Mesenchymal stem cell (in vitro differentiated cells and primary cell): ENCODE measurements around the gene ADAD2.
"Not testable (repeated sequence)": the region's sequence is repeated elsewhere in the genome, so short reads cannot be mapped to it uniquely, and the experiment has no call there.

Source experiments
- DNase-seq: peaks from one replicate; pipeline ENCODE4 v3.0.0-alpha.2; 2013
- H2AFZ ChIP-seq: one replicate; pipeline ENCODE4 v1.6.1; 2013; ENCODE audit warnings: low read depth, mild to moderate bottlenecking, control low read depth, inconsistent platforms, low read length, moderate library complexity
- H2AK5ac ChIP-seq: 2 replicates; pipeline ENCODE4 v1.6.1; 2013; ENCODE audit warnings: low read length, moderate library complexity, mild to moderate bottlenecking, inconsistent platforms; ENCODE audit not compliant: severe bottlenecking
- H2BK120ac ChIP-seq: one replicate; pipeline ENCODE4 v1.6.1; 2013; ENCODE audit warnings: low read depth, mild to moderate bottlenecking, inconsistent platforms, low read length, moderate library complexity
- H2BK12ac ChIP-seq, 2 experiments: one replicate each; pipeline ENCODE4 v1.6.1; 2013; ENCODE audit warnings: inconsistent platforms in 2 of 2, low read length in 2 of 2, mild to moderate bottlenecking in 2 of 2, moderate library complexity in 2 of 2, control low read depth in 1 of 2
- H2BK15ac ChIP-seq: one replicate; pipeline ENCODE4 v1.6.1; 2013; ENCODE audit warnings: mild to moderate bottlenecking, low read depth, inconsistent platforms; ENCODE audit not compliant: poor library complexity, severe bottlenecking
- H2BK5ac ChIP-seq: 2 replicates; pipeline ENCODE4 v1.6.1; 2013; ENCODE audit warnings: low read depth, mild to moderate bottlenecking, low read length, control low read depth, inconsistent platforms; ENCODE audit not compliant: poor library complexity, severe bottlenecking
- H3K14ac ChIP-seq, 2 experiments: one replicate each; pipeline ENCODE4 v1.6.1; 2013; ENCODE audit warnings: inconsistent platforms in 2 of 2, low read length in 2 of 2, control low read depth in 1 of 2, mild to moderate bottlenecking in 1 of 2, moderate library complexity in 1 of 2
- H3K18ac ChIP-seq, 2 experiments: one replicate each; pipeline ENCODE4 v1.6.1; 2013; ENCODE audit warnings: inconsistent platforms in 2 of 2, low read length in 2 of 2, control low read depth in 1 of 2, low read depth in 1 of 2, mild to moderate bottlenecking in 1 of 2
- H3K23ac ChIP-seq, 2 experiments: one replicate each; pipeline ENCODE4 v1.6.1; 2013; ENCODE audit warnings: inconsistent platforms in 2 of 2, low read length in 2 of 2, mild to moderate bottlenecking in 2 of 2, moderate library complexity in 2 of 2, control low read depth in 1 of 2
- H3K27ac ChIP-seq: 2 replicates; pipeline ENCODE4 v1.5.1; 2013; ENCODE audit warnings: mild to moderate bottlenecking, moderate library complexity, low read length, control low read depth, inconsistent platforms; ENCODE audit not compliant: poor library complexity, severe bottlenecking
- H3K27me3 ChIP-seq, 2 experiments: 2 replicates each; pipeline versions ENCODE4 v1.6.1 to v1.7.0; 2013; ENCODE audit warnings: low read length in 2 of 2, mild to moderate bottlenecking in 2 of 2, moderate library complexity in 2 of 2, control low read depth in 1 of 2, inconsistent platforms in 1 of 2; ENCODE audit not compliant: control insufficient read depth in 1 of 2, insufficient read depth in 1 of 2
- H3K36me3 ChIP-seq, 2 experiments: 2 replicates each; pipeline versions ENCODE4 v1.6.1 to v1.7.0; 2013; ENCODE audit warnings: low read length in 2 of 2, control low read depth in 1 of 2, inconsistent platforms in 1 of 2, low read depth in 1 of 2, mild to moderate bottlenecking in 1 of 2; ENCODE audit not compliant: insufficient read depth in 2 of 2, control insufficient read depth in 1 of 2
- H3K4ac ChIP-seq, 2 experiments: one replicate each; pipeline ENCODE4 v1.6.1; 2013; ENCODE audit warnings: inconsistent platforms in 2 of 2, low read length in 2 of 2, mild to moderate bottlenecking in 2 of 2, moderate library complexity in 2 of 2, control low read depth in 1 of 2, low read depth in 1 of 2
- H3K4me1 ChIP-seq: 2 replicates; pipeline ENCODE4 v1.6.1; 2013; ENCODE audit warnings: low read depth, low read length, control low read depth; ENCODE audit not compliant: control insufficient read depth, insufficient read depth
- H3K4me2 ChIP-seq: 2 replicates; pipeline ENCODE4 v1.6.1; 2013; ENCODE audit warnings: low read length, mild to moderate bottlenecking, inconsistent platforms; ENCODE audit not compliant: poor library complexity, severe bottlenecking
- H3K4me3 ChIP-seq, 2 experiments: 2 replicates each; pipeline versions ENCODE4 v1.5.1 to v1.7.0; 2013; ENCODE audit warnings: low read length in 2 of 2, mild to moderate bottlenecking in 2 of 2, control low read depth in 1 of 2, low read depth in 1 of 2; ENCODE audit not compliant: insufficient read depth in 1 of 2
- H3K79me1 ChIP-seq: replicated peaks from 2 replicates; pipeline ENCODE4 v1.6.1; 2013; ENCODE audit warnings: mild to moderate bottlenecking, control low read depth, low read length, inconsistent platforms; ENCODE audit not compliant: poor library complexity, severe bottlenecking
- H3K9ac ChIP-seq: 2 replicates; pipeline ENCODE4 v1.7.0; 2013; ENCODE audit warnings: mild to moderate bottlenecking, low read length, moderate library complexity
- H3K9me3 ChIP-seq: 2 replicates; pipeline ENCODE4 v1.7.0; 2013; ENCODE audit warnings: mild to moderate bottlenecking, low read length; ENCODE audit not compliant: control insufficient read depth
- H4K8ac ChIP-seq: one replicate; pipeline ENCODE4 v1.6.1; 2013; ENCODE audit warnings: inconsistent platforms, mild to moderate bottlenecking, low read length, moderate library complexity
- H4K91ac ChIP-seq: one replicate; pipeline ENCODE4 v1.6.1; 2013; ENCODE audit warnings: mild to moderate bottlenecking, low read length, inconsistent platforms
- WGBS: methylation state at CpG from one replicate; pipeline ENCODE4 v1.1.7; 2013; ENCODE audit warnings: mixed read lengths; 5-methylcytosine and 5-hydroxymethylcytosine counted together

The ADAD2 gene

DNA sequence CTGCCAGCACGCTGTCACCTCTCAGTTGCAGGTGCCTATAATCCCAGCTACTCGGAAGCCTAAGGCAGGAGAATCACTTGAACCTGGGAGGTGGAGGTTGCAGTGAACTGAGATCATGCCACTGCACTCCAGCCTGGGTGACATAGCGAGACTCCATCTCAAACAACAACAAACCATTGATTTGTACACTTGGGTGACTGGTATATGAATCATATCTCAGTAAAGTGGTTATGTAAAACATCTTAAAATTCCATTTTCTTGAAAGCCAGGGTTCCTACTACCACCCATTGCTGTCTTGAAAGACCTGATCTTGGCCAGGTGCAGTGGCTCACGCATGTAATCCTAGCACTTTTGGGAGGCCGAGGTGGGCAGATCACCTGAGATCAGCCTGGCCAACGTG is 14.2 kb downstream of the ADAD2 start:
- H2AK5ac ChIP-seq, H2BK12ac ChIP-seq, H3K14ac ChIP-seq, DNase-seq, H3K36me3 ChIP-seq, H2BK5ac ChIP-seq, H3K4me3 ChIP-seq, H3K79me1 ChIP-seq, H3K4ac ChIP-seq, H4K91ac ChIP-seq, H3K27ac ChIP-seq, H2BK15ac ChIP-seq, H2AFZ ChIP-seq, H4K8ac ChIP-seq, H3K18ac ChIP-seq, H3K9me3 ChIP-seq, H3K4me1 ChIP-seq, H3K4me2 ChIP-seq, H2BK120ac ChIP-seq, H3K9ac ChIP-seq, H3K23ac ChIP-seq: not testable (repeated sequence)
- 96% methylated on average over 4 of the region's 6 CpGs for WGBS
- peaks cover 8 to 46% of the 10 kb centered on the region in 2 experiments for H3K27me3 ChIP-seq

DNA sequence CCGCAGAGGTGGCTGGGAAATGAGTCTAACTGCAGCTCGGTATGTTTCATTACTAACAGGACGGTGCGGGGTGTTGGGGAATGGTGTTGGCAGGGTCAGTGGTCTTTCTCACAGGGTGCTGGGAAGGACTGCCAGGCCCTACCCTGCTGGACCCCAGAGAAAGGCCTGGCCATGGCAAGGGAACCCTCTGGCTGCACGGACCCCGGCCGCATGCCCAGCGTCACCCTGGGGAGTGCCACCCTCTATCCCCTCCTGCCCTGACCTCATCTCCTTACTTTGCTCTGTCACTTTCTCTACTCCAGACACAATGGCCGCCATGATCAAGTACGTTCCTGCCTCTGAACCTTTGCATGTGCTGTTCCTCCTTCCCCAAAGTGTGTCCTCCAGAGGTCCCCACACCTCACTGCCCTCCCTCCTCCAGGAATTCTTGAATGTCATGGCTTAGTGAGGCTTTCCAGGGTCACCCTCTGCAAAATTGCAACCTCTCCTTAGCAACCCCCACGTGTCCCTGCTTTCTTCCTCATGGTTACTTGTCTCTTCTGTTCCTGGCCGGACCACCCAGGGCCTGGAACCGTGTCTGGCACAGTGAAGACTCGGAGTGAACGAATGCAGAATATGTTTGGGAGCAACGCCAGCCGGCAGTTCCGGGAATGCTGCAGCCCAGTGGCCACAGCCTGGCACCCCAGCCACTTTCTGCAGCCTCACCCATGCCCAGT is 15.2 kb downstream of the ADAD2 start:
- Histone ChIP-seq H3K9me3 (no peaks in the 10 kb centered on the region), H3K79me1 (no peaks in the 10 kb centered on the region), H4K8ac (no peak overlapping the region), H3K18ac (no peak overlapping the region), H2BK12ac (no peak overlapping the region), H2AFZ (no peak overlapping the region), H4K91ac (no peak overlapping the region), H3K23ac (no peak overlapping the region), H2BK5ac (no peak overlapping the region), H3K27ac (no peak overlapping the region), H3K36me3 (no peaks in the 10 kb centered on the region), H2BK120ac (no peak overlapping the region), H3K4me3 (no peak overlapping the region), H2BK15ac (no peak overlapping the region), H3K4me1 (peaks cover 7% of the 10 kb centered on the region), H3K9ac (no peak overlapping the region), H3K4me2 (no peak overlapping the region), H3K14ac (no peak overlapping the region), H3K27me3 (peaks cover 6 to 42% of the 10 kb centered on the region in 2 experiments), H3K4ac (no peak overlapping the region), H2AK5ac (no peak overlapping the region)
- WGBS: 88% methylated on average over 18 of the region's 18 CpGs
- no peak for DNase-seq

DNA sequence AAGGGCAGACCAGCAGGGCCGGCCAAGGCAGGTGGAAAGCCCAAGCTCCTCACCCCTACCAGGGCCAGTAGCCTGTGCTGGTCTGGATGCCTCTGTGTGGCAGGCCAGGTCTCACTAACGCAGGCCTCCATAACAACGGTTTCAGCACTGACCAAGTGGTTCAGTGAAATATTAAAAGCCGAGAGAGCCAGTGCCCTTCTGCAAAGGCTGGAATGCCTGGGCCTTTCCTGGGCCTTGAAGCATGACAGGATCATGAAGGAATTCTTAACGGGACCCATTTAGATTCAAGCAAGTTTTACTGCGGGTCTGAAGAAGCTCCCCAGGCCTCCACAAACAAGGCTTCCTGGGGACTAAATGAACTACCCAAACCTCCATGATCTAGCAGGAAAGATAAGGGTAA is 16.3 kb downstream of the ADAD2 start:
- Histone ChIP-seq H3K9ac (no peak overlapping the region), H3K18ac (no peak overlapping the region), H2AK5ac (no peak overlapping the region), H3K4me1 (peaks cover 7% of the 10 kb centered on the region), H3K14ac (no peak overlapping the region), H4K91ac (no peak overlapping the region), H4K8ac (no peak overlapping the region), H3K4ac (no peak overlapping the region), H3K4me3 (no peak overlapping the region), H3K36me3 (no peaks in the 10 kb centered on the region), H2AFZ (no peak overlapping the region), H2BK5ac (no peak overlapping the region), H2BK12ac (no peak overlapping the region), H2BK15ac (no peak overlapping the region), H3K4me2 (no peak overlapping the region), H3K9me3 (no peaks in the 10 kb centered on the region), H3K27me3 (peaks cover 6 to 34% of the 10 kb centered on the region in 2 experiments), H3K23ac (no peak overlapping the region), H2BK120ac (no peak overlapping the region), H3K79me1 (no peaks in the 10 kb centered on the region), H3K27ac (no peak overlapping the region)
- 70% methylated on average over 6 of the region's 6 CpGs for WGBS
- no peak for DNase-seq

DNA sequence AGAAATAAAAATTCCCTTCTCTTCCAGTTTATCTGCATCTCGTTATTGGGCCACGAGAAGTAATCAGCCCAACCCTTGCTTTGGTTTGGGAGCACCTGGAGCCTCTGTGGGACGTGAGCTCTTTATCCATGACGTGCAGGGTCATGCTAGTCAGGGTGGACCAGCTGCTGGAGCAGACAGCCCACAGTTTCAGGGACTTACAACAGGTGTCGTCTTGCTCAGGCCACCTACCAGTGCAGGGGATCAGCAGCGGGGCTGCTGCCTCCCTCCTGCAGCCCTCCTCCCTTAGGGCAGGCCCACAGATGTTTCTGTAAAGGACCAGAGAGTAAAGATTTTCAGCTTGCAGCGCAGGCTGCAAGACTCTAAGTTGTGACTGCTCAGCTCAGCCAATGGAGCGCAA is 16.9 kb downstream of the ADAD2 start:
- peaks cover 6 to 39% of the 10 kb centered on the region in 2 experiments for H3K27me3 ChIP-seq
- DNase-seq: no peak
- no peak overlapping the region for H2AK5ac ChIP-seq
- no peaks in the 10 kb centered on the region for H3K79me1 ChIP-seq
- no peak overlapping the region for H2AFZ ChIP-seq
- H3K4me3 ChIP-seq: no peak overlapping the region
- H3K14ac ChIP-seq: no peak overlapping the region
- H4K8ac ChIP-seq: no peak overlapping the region
- no peak overlapping the region for H2BK5ac ChIP-seq
- no peak overlapping the region for H2BK120ac ChIP-seq
- H3K27ac ChIP-seq: no peak overlapping the region
- H4K91ac ChIP-seq: no peak overlapping the region
- H3K4me2 ChIP-seq: no peak overlapping the region
- no peak overlapping the region for H3K18ac ChIP-seq
- no peaks in the 10 kb centered on the region for H3K9me3 ChIP-seq
- peaks cover 7% of the 10 kb centered on the region for H3K4me1 ChIP-seq
- H2BK15ac ChIP-seq: no peak overlapping the region
- no peaks in the 10 kb centered on the region for H3K36me3 ChIP-seq
- WGBS: 81% methylated on average over 8 of the region's 8 CpGs
- H2BK12ac ChIP-seq: no peak overlapping the region
- no peak overlapping the region for H3K4ac ChIP-seq
- no peak overlapping the region for H3K23ac ChIP-seq
- H3K9ac ChIP-seq: no peak overlapping the region
